CD4-positive, CD25-positive, alpha-beta regulatory T cell (primary cell): ENCODE results near the gene KPNA1. TPM values are rescaled to one million over a fixed set of nuclear protein-coding genes. Genes with fewer than 3 reads are reported as not detected.

ENCODE experiments used
- ATAC-seq, 2 donors: fragments of 150-1000 bp; cut with Tn5 transposase; one replicate each; pipeline ENCODE4 v1.10.0; 2021; ENCODE audit warnings: low read depth in 2 of 2, moderate number of reproducible peaks in 2 of 2, moderate library complexity in 1 of 2
- DNase-seq, 3 donors: peaks; one replicate each; pipeline versions ENCODE4 v3.0.0 to v3.0.0-alpha.2; 2012 to 2022; ENCODE audit warnings: mixed read lengths in 1 of 3
- H3K27ac ChIP-seq: one replicate; pipeline ENCODE4 v1.7.0; 2013; ENCODE audit warnings: mild to moderate bottlenecking, low read length; ENCODE audit not compliant: insufficient read depth, poor library complexity, severe bottlenecking
- H3K27me3 ChIP-seq: one replicate; pipeline ENCODE4 v1.7.0; 2013; ENCODE audit warnings: low read length; ENCODE audit not compliant: control insufficient read depth, insufficient read depth
- H3K36me3 ChIP-seq: one replicate; pipeline ENCODE4 v1.7.0; 2013; ENCODE audit warnings: mild to moderate bottlenecking, low read length, moderate library complexity; ENCODE audit not compliant: control insufficient read depth, insufficient read depth
- H3K4me1 ChIP-seq: 2 replicates; pipeline ENCODE4 v1.7.0; 2013; ENCODE audit warnings: mild to moderate bottlenecking, low read length; ENCODE audit not compliant: insufficient read depth, control insufficient read depth, poor library complexity, severe bottlenecking
- H3K4me3 ChIP-seq: one replicate; pipeline ENCODE4 v1.7.0; 2013; ENCODE audit warnings: low read depth, mild to moderate bottlenecking, low read length, moderate library complexity
- H3K9me3 ChIP-seq, 2 experiments: 1 replicate in 1 of 2; 2 replicates in 1 of 2; pipeline ENCODE4 v1.7.0; 2013; ENCODE audit warnings: low read length in 2 of 2, mild to moderate bottlenecking in 1 of 2, moderate library complexity in 1 of 2; ENCODE audit not compliant: control insufficient read depth in 2 of 2
- H3K27ac Mint-ChIP-seq, 3 donors: one replicate each; pipeline ENCODE4 v1.8.0; 2020 to 2022; ENCODE audit warnings: mild to moderate bottlenecking in 3 of 3, mixed read lengths in 3 of 3, moderate library complexity in 2 of 3
- H3K27me3 Mint-ChIP-seq: one replicate; pipeline ENCODE4 v1.8.0; 2022; ENCODE audit warnings: mild to moderate bottlenecking, mixed read lengths
- H3K36me3 Mint-ChIP-seq: one replicate; pipeline ENCODE4 v1.8.0; 2020; ENCODE audit warnings: mixed read lengths
- H3K4me1 Mint-ChIP-seq, 4 donors: one replicate each; pipeline ENCODE4 v1.8.0; 2020 to 2022; ENCODE audit warnings: mixed read lengths in 4 of 4, mild to moderate bottlenecking in 1 of 4
- H3K4me3 Mint-ChIP-seq, 4 donors: one replicate each; pipeline ENCODE4 v1.8.0; 2020 to 2022; ENCODE audit warnings: mild to moderate bottlenecking in 4 of 4, mixed read lengths in 4 of 4, moderate library complexity in 3 of 4
- H3K9me3 Mint-ChIP-seq, 7 donors: one replicate each; pipeline ENCODE4 v1.8.0; 2020 to 2022; ENCODE audit warnings: mixed read lengths in 7 of 7, mild to moderate bottlenecking in 3 of 7, moderate library complexity in 2 of 7
- polyA plus RNA-seq, 4 donors: library from polyadenylated mRNA; unstranded; fragments of 300-500 nt; fragmentation: Illumina TruSeq; gene quantifications; one replicate each; pipeline ENCODE4 v1.2.3, GENCODE V29; 2021
- total RNA-seq: library from RNA; stranded (reverse); gene quantifications from one replicate; pipeline ENCODE4 v1.2.3, GENCODE V29; 2022

Gene KPNA1
- total and polyA plus RNA-seq, 5 donors from 2014 or later, result 41.4 to 57.8 (median 45.1) TPM

GRCh38 chr3:122496508-122496907 lies 18.2 kb downstream of the KPNA1 start:
- peak overlapping the region in 1 of 3 donors; percentile 55 for H3K27ac Mint-ChIP-seq
- Histone ChIP-seq H3K36me3 (peaks cover 35% of the 10 kb centered on the region), H3K27ac (no peak overlapping the region), H3K4me3 (no peak overlapping the region), H3K27me3 (no peaks in the 10 kb centered on the region), H3K9me3 (no peaks in the 10 kb centered on the region), H3K4me1 (peaks cover 15% of the 10 kb centered on the region)
- DNase-seq, result no peak
- no peak overlapping the region for H3K4me3 Mint-ChIP-seq
- H3K4me1 Mint-ChIP-seq, result peaks cover 15 to 52% (median 36%) of the 10 kb centered on the region in 4 donors
- H3K27me3 Mint-ChIP-seq, result no peaks in the 10 kb centered on the region
- no peaks in the 10 kb centered on the region for H3K9me3 Mint-ChIP-seq
- peaks cover 26% of the 10 kb centered on the region for H3K36me3 Mint-ChIP-seq
- ATAC-seq, result no peak

- Histone ChIP-seq H3K36me3 (peaks cover 42% of the 10 kb centered on the region), H3K27ac (no peak overlapping the region), H3K4me1 (peaks cover 11% of the 10 kb centered on the region), H3K4me3 (no peak overlapping the region), H3K27me3 (no peaks in the 10 kb centered on the region), H3K9me3 (no peaks in the 10 kb centered on the region)
- H3K27ac Mint-ChIP-seq, result no peak overlapping the region
- DNase-seq, result no peak
- H3K27me3 Mint-ChIP-seq, result no peaks in the 10 kb centered on the region
- ATAC-seq, result no peak
- peaks cover 23 to 45% (median 30%) of the 10 kb centered on the region in 4 donors for H3K4me1 Mint-ChIP-seq
- peak overlapping the region in 1 of 4 donors; percentile 13 for H3K4me3 Mint-ChIP-seq
- peaks cover 34% of the 10 kb centered on the region for H3K36me3 Mint-ChIP-seq
- H3K9me3 Mint-ChIP-seq, result no peaks in the 10 kb centered on the region
Measured at GRCh38 chr3:122493296-122493695, 21.4 kb downstream of the KPNA1 start.

GRCh38 chr3:122488262-122488973 lies 26.3 kb downstream of the KPNA1 start:
- Mint-ChIP-seq H3K27me3 (no peaks in the 10 kb centered on the region), H3K9me3 (no peaks in the 10 kb centered on the region), H3K36me3 (peaks cover 36% of the 10 kb centered on the region), H3K27ac (peak overlapping the region in 2 of 3 donors; percentile 26 to 71), H3K4me1 (peaks cover 22 to 54% (median 35%) of the 10 kb centered on the region in 4 donors), H3K4me3 (no peak overlapping the region)
- no peaks in the 10 kb centered on the region for H3K9me3 ChIP-seq
- DNase-seq (peak in 2 of 3 donors; percentile 31 to 43), ATAC-seq (peak in 1 of 2 donors; percentile 24)
- no peak overlapping the region for H3K27ac ChIP-seq
- H3K4me1 ChIP-seq, result no peaks in the 10 kb centered on the region
- H3K4me3 ChIP-seq, result no peak overlapping the region
- H3K36me3 ChIP-seq, result peaks cover 23% of the 10 kb centered on the region
- H3K27me3 ChIP-seq, result no peaks in the 10 kb centered on the region

- Mint-ChIP-seq H3K9me3 (no peaks in the 10 kb centered on the region), H3K27me3 (no peaks in the 10 kb centered on the region), H3K27ac (no peak overlapping the region), H3K36me3 (peaks cover 27% of the 10 kb centered on the region), H3K4me3 (no peak overlapping the region), H3K4me1 (peaks cover 43 to 65% (median 46%) of the 10 kb centered on the region in 4 donors)
- DNase-seq (no peak), ATAC-seq (no peak)
- Histone ChIP-seq H3K4me3 (no peak overlapping the region), H3K36me3 (peaks cover 9% of the 10 kb centered on the region), H3K27ac (no peak overlapping the region), H3K9me3 (no peaks in the 10 kb centered on the region), H3K27me3 (no peaks in the 10 kb centered on the region), H3K4me1 (no peaks in the 10 kb centered on the region)
Measured at GRCh38 chr3:122484985-122485384, 29.8 kb downstream of the KPNA1 start.

- ATAC-seq, result no peak
- H3K9me3 ChIP-seq, result no peaks in the 10 kb centered on the region
- peaks cover 5% of the 10 kb centered on the region for H3K36me3 ChIP-seq
- Mint-ChIP-seq H3K9me3 (peaks cover 0 to 2% (median 0%) of the 10 kb centered on the region in 7 donors), H3K27ac (no peak overlapping the region), H3K4me1 (peaks cover 27 to 57% (median 43%) of the 10 kb centered on the region in 4 donors), H3K4me3 (no peak overlapping the region), H3K36me3 (peaks cover 16% of the 10 kb centered on the region), H3K27me3 (no peaks in the 10 kb centered on the region)
- no peak for DNase-seq
- H3K4me3 ChIP-seq, result no peak overlapping the region
- no peak overlapping the region for H3K27ac ChIP-seq
- H3K4me1 ChIP-seq, result no peaks in the 10 kb centered on the region
- no peaks in the 10 kb centered on the region for H3K27me3 ChIP-seq
Measured at GRCh38 chr3:122481390-122481789, 33.3 kb downstream of the KPNA1 start.

GRCh38 chr3:122476532-122476931 lies 38.2 kb downstream of the KPNA1 start:
- peaks cover 10% of the 10 kb centered on the region for H3K36me3 Mint-ChIP-seq
- Histone ChIP-seq H3K4me3 (no peak overlapping the region), H3K36me3 (peaks cover 6% of the 10 kb centered on the region), H3K9me3 (no peaks in the 10 kb centered on the region), H3K4me1 (peaks cover 9% of the 10 kb centered on the region), H3K27ac (no peak overlapping the region), H3K27me3 (no peaks in the 10 kb centered on the region)
- no peak overlapping the region for H3K4me3 Mint-ChIP-seq
- no peak overlapping the region for H3K27ac Mint-ChIP-seq
- peaks cover 18 to 72% (median 60%) of the 10 kb centered on the region in 4 donors for H3K4me1 Mint-ChIP-seq
- H3K9me3 Mint-ChIP-seq, result peaks cover 0 to 7% (median 0%) of the 10 kb centered on the region in 7 donors
- ATAC-seq (no peak), DNase-seq (no peak)
- H3K27me3 Mint-ChIP-seq, result no peaks in the 10 kb centered on the region

GRCh38 chr3:122475316-122475715 lies 39.4 kb downstream of the KPNA1 start:
- H3K4me3 ChIP-seq, result no peak overlapping the region
- H3K9me3 ChIP-seq, result no peaks in the 10 kb centered on the region
- H3K27me3 ChIP-seq, result no peaks in the 10 kb centered on the region
- H3K36me3 ChIP-seq, result peaks cover 6% of the 10 kb centered on the region
- H3K27ac Mint-ChIP-seq, result no peak overlapping the region
- no peak overlapping the region for H3K27ac ChIP-seq
- DNase-seq (no peak), ATAC-seq (no peak)
- H3K4me3 Mint-ChIP-seq, result no peak overlapping the region
- H3K4me1 Mint-ChIP-seq, result peaks cover 20 to 73% (median 61%) of the 10 kb centered on the region in 4 donors
- peaks cover 0 to 7% (median 0%) of the 10 kb centered on the region in 7 donors for H3K9me3 Mint-ChIP-seq
- peaks cover 10% of the 10 kb centered on the region for H3K36me3 Mint-ChIP-seq
- peaks cover 9% of the 10 kb centered on the region for H3K4me1 ChIP-seq
- H3K27me3 Mint-ChIP-seq, result no peaks in the 10 kb centered on the region

GRCh38 chr3:122469659-122470058 lies 45.1 kb downstream of the KPNA1 start:
- H3K4me3 Mint-ChIP-seq, result peak overlapping the region in 1 of 4 donors; percentile 42

More at GRCh38 chr3:122469659-122470058, 45.1 kb downstream of the KPNA1 start:
- ATAC-seq (no peak), DNase-seq (no peak)
- Mint-ChIP-seq H3K27me3 (no peaks in the 10 kb centered on the region), H3K36me3 (peaks cover 6% of the 10 kb centered on the region), H3K9me3 (peaks cover 0 to under 1% (median 0%) of the 10 kb centered on the region in 7 donors), H3K27ac (peak overlapping the region; percentile 51 to 76 (median 57)), H3K4me1 (peaks cover 41 to 64% (median 51%) of the 10 kb centered on the region in 4 donors)
- no peak overlapping the region for H3K27ac ChIP-seq
- H3K36me3 ChIP-seq, result peaks cover 16% of the 10 kb centered on the region
- H3K9me3 ChIP-seq, result no peaks in the 10 kb centered on the region
- H3K4me3 ChIP-seq, result no peak overlapping the region
- peaks cover 9% of the 10 kb centered on the region for H3K4me1 ChIP-seq
- H3K27me3 ChIP-seq, result no peaks in the 10 kb centered on the region
